Hepatocyte (in vitro differentiated cells): ENCODE data around the gene DYRK4. TPM values are rescaled to one million over a fixed set of nuclear protein-coding genes. Genes with fewer than 3 reads are reported as not detected.

Source experiments
- DNase-seq: peaks from one replicate; pipeline ENCODE4 v3.0.0-alpha.2; 2016; ENCODE audit warnings: low spot score
- H2AFZ ChIP-seq: fragments of 200-600 bp; sonication (generic); 2 replicates; pipeline ENCODE4 v1.6.0; 2016; ENCODE audit warnings: antibody characterized with exemption, mild to moderate bottlenecking
- H3K27ac ChIP-seq: fragments of 200-600 bp; sonication (generic); 2 replicates; pipeline ENCODE4 v1.5.1; 2016; ENCODE audit warnings: mild to moderate bottlenecking
- H3K27me3 ChIP-seq: fragments of 200-600 bp; sonication (generic); 2 replicates; pipeline ENCODE4 v1.6.1; 2016
- H3K36me3 ChIP-seq: fragments of 200-600 bp; sonication (generic); replicated peaks from 2 replicates; pipeline ENCODE4 v1.5.1; 2016; ENCODE audit warnings: low read depth; ENCODE audit not compliant: insufficient read depth
- H3K4me1 ChIP-seq: fragments of 200-600 bp; sonication (generic); 2 replicates; pipeline ENCODE4 v1.5.1; 2016; ENCODE audit warnings: mild to moderate bottlenecking, moderate library complexity; ENCODE audit not compliant: insufficient read depth
- H3K4me2 ChIP-seq: fragments of 200-600 bp; sonication (generic); 2 replicates; pipeline ENCODE4 v1.6.0; 2016
- H3K4me3 ChIP-seq: fragments of 200-600 bp; sonication (generic); 2 replicates; pipeline ENCODE4 v1.5.1; 2016; ENCODE audit warnings: mild to moderate bottlenecking
- H3K79me2 ChIP-seq: fragments of 200-600 bp; sonication (generic); 2 replicates; pipeline ENCODE4 v1.6.0; 2017; ENCODE audit warnings: mild to moderate bottlenecking
- H3K9me2 ChIP-seq: fragments of 200-600 bp; sonication (generic); replicated peaks from 2 replicates; pipeline ENCODE4 v1.6.0; 2017; ENCODE audit warnings: mild to moderate bottlenecking; ENCODE audit not compliant: insufficient read depth
- H3K9me3 ChIP-seq: fragments of 200-600 bp; sonication (generic); 2 replicates; pipeline ENCODE4 v1.5.1; 2016; ENCODE audit warnings: low read depth, mild to moderate bottlenecking
- H4K20me1 ChIP-seq: fragments of 200-600 bp; sonication (generic); 2 replicates; pipeline ENCODE4 v1.6.0; 2016; ENCODE audit warnings: mild to moderate bottlenecking; ENCODE audit not compliant: insufficient read depth, poor library complexity, severe bottlenecking
- CTCF ChIP-seq: fragments of 200-600 bp; sonication (generic); IDR thresholded peaks from 2 replicates; pipeline ENCODE4 v1.5.1; 2016; ENCODE audit warnings: antibody characterized with exemption, mild to moderate bottlenecking; ENCODE audit not compliant: poor library complexity
- EZH2 ChIP-seq: fragments of 200-600 bp; sonication (generic); IDR thresholded peaks from 2 replicates; pipeline ENCODE4 v1.6.1; 2016; ENCODE audit warnings: antibody characterized with exemption, mild to moderate bottlenecking, borderline replicate concordance
- EZH2phosphoT487 ChIP-seq: fragments of 200-600 bp; sonication (generic); IDR thresholded peaks from one replicate; pipeline ENCODE4 v1.6.1; 2018; ENCODE audit warnings: antibody characterized with exemption, mild to moderate bottlenecking, low read depth, moderate library complexity; ENCODE audit not compliant: unreplicated experiment, severe bottlenecking
- WGBS: methylation state at CpG from one replicate; pipeline ENCODE4 v1.1.6; 2016; ENCODE audit warnings: low lambda C conversion rate; ENCODE audit errors: missing lambda C conversion rate; 5-methylcytosine and 5-hydroxymethylcytosine counted together
- polyA plus RNA-seq: library from polyadenylated mRNA; unstranded; fragments of >200 nt; fragmentation: Nextera tagmentation; extraction: Ambion mirVana; gene quantifications from 2 replicates; pipeline ENCODE4 v1.2.1, GENCODE V29; 2016
- total RNA-seq: library from RNA; depleted of rRNA; stranded (reverse); fragments of >200 nt; gene quantifications from 2 replicates; pipeline ENCODE4 v1.2.3, GENCODE V29; 2014

Gene DYRK4
- total and polyA plus RNA-seq, 2 experiments from 2014 or later: 34.1 to 50.3 TPM

- Histone ChIP-seq H3K36me3 (no peaks in the 10 kb centered on the region), H3K79me2 (no peaks in the 10 kb centered on the region), H3K4me3 (no peak overlapping the region), H3K4me2 (no peak overlapping the region), H3K4me1 (peaks cover 2% of the 10 kb centered on the region), H2AFZ (no peak overlapping the region), H3K27ac (no peak overlapping the region), H3K27me3 (peaks cover 3% of the 10 kb centered on the region), H3K9me3 (no peaks in the 10 kb centered on the region), H3K9me2 (no peaks in the 10 kb centered on the region), H4K20me1 (no peaks in the 10 kb centered on the region)
- no peak for DNase-seq
- TF ChIP-seq EZH2: no peak
- no peak for TF ChIP-seq EZH2phosphoT487
- no peak for TF ChIP-seq CTCF
- WGBS: 77% methylated on average over 7 of the region's 7 CpGs
Observed at GRCh38 chr12:4584896-4585295, 22.9 kb downstream of the DYRK4 start.

DNA sequence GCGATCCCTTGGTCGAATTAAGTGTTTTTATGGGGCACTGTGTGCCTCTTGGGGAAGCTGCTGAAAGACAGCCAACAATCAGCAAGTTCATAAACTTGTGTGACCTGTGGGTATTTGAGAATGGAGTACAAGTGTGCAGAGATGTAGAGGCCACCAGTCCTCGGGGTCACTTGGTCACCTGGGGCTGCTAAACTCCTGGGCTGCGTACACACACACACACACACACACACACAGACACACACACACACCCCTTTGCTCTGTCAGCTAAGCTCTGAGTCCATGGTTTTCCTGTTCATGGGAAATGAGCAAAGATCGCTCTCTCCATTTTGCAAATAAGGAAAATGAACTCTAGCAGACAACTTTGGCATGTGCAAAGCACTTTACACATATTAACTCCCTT is 24.5 kb downstream of the DYRK4 start:
- no peaks in the 10 kb centered on the region for H3K27me3 ChIP-seq
- TF ChIP-seq CTCF: no peak
- no peak for TF ChIP-seq EZH2phosphoT487
- no peak for TF ChIP-seq EZH2
- no peak for DNase-seq
- no peak overlapping the region for H2AFZ ChIP-seq
- no peaks in the 10 kb centered on the region for H3K9me2 ChIP-seq
- 53% methylated on average over 5 of the region's 5 CpGs for WGBS
- no peaks in the 10 kb centered on the region for H3K36me3 ChIP-seq
- no peak overlapping the region for H3K27ac ChIP-seq
- no peaks in the 10 kb centered on the region for H3K9me3 ChIP-seq
- no peaks in the 10 kb centered on the region for H3K79me2 ChIP-seq
- no peak overlapping the region for H3K4me2 ChIP-seq
- H4K20me1 ChIP-seq: no peaks in the 10 kb centered on the region
- peaks cover 2% of the 10 kb centered on the region for H3K4me1 ChIP-seq
- no peak overlapping the region for H3K4me3 ChIP-seq

- H3K4me3 ChIP-seq: no peak overlapping the region
- H3K9me3 ChIP-seq: no peaks in the 10 kb centered on the region
- no peaks in the 10 kb centered on the region for H3K27me3 ChIP-seq
- H3K79me2 ChIP-seq: no peaks in the 10 kb centered on the region
- H3K4me1 ChIP-seq: peaks cover 2% of the 10 kb centered on the region
- no peaks in the 10 kb centered on the region for H4K20me1 ChIP-seq
- no peak overlapping the region for H2AFZ ChIP-seq
- H3K4me2 ChIP-seq: no peak overlapping the region
- 74% methylated on average over 9 of the region's 9 CpGs for WGBS
- H3K36me3 ChIP-seq: no peaks in the 10 kb centered on the region
- no peak overlapping the region for H3K27ac ChIP-seq
- no peaks in the 10 kb centered on the region for H3K9me2 ChIP-seq
- no peak for DNase-seq
- TF ChIP-seq EZH2phosphoT487: no peak
- no peak for TF ChIP-seq CTCF
- no peak for TF ChIP-seq EZH2
Observed at GRCh38 chr12:4587108-4587507, 25.1 kb downstream of the DYRK4 start.

GRCh38 chr12:4588916-4589315 is 26.9 kb downstream of the DYRK4 start:
- no peaks in the 10 kb centered on the region for H3K9me2 ChIP-seq
- H2AFZ ChIP-seq: no peak overlapping the region
- TF ChIP-seq CTCF (no peak), EZH2 (no peak), EZH2phosphoT487 (no peak)
- no peak overlapping the region for H3K4me3 ChIP-seq
- no peaks in the 10 kb centered on the region for H4K20me1 ChIP-seq
- H3K36me3 ChIP-seq: no peaks in the 10 kb centered on the region
- H3K27ac ChIP-seq: no peak overlapping the region
- H3K4me1 ChIP-seq: peaks cover 2% of the 10 kb centered on the region
- no peaks in the 10 kb centered on the region for H3K27me3 ChIP-seq
- DNase-seq: no peak
- 91% methylated on average over 3 of the region's 3 CpGs for WGBS
- H3K79me2 ChIP-seq: no peaks in the 10 kb centered on the region
- no peaks in the 10 kb centered on the region for H3K9me3 ChIP-seq
- no peak overlapping the region for H3K4me2 ChIP-seq
